ENCODE results near the gene PTRH1.

- TF ChIP-seq, protein P1, sequence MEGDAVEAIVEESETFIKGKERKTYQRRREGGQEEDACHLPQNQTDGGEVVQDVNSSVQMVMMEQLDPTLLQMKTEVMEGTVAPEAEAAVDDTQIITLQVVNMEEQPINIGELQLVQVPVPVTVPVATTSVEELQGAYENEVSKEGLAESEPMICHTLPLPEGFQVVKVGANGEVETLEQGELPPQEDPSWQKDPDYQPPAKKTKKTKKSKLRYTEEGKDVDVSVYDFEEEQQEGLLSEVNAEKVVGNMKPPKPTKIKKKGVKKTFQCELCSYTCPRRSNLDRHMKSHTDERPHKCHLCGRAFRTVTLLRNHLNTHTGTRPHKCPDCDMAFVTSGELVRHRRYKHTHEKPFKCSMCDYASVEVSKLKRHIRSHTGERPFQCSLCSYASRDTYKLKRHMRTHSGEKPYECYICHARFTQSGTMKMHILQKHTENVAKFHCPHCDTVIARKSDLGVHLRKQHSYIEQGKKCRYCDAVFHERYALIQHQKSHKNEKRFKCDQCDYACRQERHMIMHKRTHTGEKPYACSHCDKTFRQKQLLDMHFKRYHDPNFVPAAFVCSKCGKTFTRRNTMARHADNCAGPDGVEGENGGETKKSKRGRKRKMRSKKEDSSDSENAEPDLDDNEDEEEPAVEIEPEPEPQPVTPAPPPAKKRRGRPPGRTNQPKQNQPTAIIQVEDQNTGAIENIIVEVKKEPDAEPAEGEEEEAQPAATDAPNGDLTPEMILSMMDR (IDR thresholded peaks at IDR 0.05), result no peak
- no peak for TF ChIP-seq POLR2A (IDR thresholded peaks at IDR 0.05)
These were observed 50.6 kb downstream of the PTRH1 start for GRCh38 chr9:127664678-127665507.

Data from adrenal gland (tissue), 5 donors.